ENCODE data around the gene HIPK3.

DNA sequence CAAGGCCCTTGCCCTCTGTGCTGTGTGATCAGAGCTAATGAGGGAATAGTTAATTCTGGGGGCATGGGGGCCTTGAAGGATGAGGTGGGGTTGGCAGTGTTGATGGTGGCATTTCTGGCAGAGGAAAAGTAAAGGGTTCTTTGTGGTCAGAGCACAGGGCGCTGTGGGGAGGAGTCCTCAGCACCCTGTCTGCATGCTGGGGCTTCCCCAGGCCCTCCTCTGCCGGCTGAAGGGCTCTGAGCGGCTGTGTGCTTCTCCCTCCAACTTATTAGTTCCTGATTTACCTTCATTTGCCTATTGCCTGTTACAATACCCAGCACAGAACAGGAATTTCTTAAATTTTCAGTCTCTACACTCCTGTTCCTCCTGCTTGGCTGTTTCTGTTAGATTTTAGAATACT is 122.8 kb downstream of the HIPK3 start:
- TF ChIP-seq TAF1 (IDR thresholded peaks at IDR 0.05; ENCODE audit: low read depth) (no peak), MAX (IDR thresholded peaks at IDR 0.05) (no peak), ZBTB7A (IDR thresholded peaks at IDR 0.05; ENCODE audit: low read depth) (no peak), EGR1 (IDR thresholded peaks at IDR 0.05) (no peak), RAD21 (IDR thresholded peaks at IDR 0.05; ENCODE audit: low read depth) (no peak), EP300 (IDR thresholded peaks at IDR 0.05; ENCODE audit: borderline replicate concordance) (no peak), NFIC (IDR thresholded peaks at IDR 0.05) (no peak), REST (IDR thresholded peaks at IDR 0.05; ENCODE audit: low read depth) (no peak), TEAD4 (IDR thresholded peaks at IDR 0.05) (no peak), CEBPB (IDR thresholded peaks at IDR 0.05) (no peak), TCF12 (IDR thresholded peaks at IDR 0.05; ENCODE audit: low read depth) (no peak), YY1 (IDR thresholded peaks at IDR 0.05; ENCODE audit: low read depth) (no peak)

Data from Ishikawa (cell line).